GM18909 (cell line): ENCODE measurements around the gene NHSL2.
"Not testable (repeated sequence)": the region's sequence is repeated elsewhere in the genome, so short reads cannot be mapped to it uniquely, and the experiment has no call there.

ENCODE experiments used
- ATAC-seq: cut with Tn5 transposase; IDR thresholded peaks from one replicate; pipeline ENCODE4 v1.9.1; 2021; ENCODE audit warnings: mild to moderate bottlenecking; ENCODE audit not compliant: unreplicated experiment, poor library complexity

Gene NHSL2

DNA sequence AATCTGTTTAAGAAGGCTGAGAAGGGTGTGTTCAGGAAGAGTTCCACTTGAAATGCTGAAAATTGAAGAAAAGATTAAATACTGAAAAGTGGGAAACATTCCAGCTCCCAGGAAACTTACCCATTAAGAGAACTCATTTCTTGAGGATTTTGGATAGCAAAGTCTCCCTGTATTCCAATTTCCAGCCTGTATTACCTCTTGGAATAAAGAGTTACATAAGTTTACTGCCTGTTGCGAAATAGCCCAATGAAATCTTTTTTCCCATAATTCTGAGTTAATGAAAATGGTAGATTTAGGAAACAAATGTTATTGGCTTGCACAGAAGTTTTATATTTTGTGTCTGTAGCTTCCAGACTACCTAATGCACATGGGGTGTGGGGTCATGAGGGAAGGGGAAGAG lies 12.0 kb downstream of the NHSL2 start:
- no peak for ATAC-seq

- ATAC-seq: no peak
Measured at GRCh38 chrX:71923516-71923915, 12.9 kb downstream of the NHSL2 start.

DNA sequence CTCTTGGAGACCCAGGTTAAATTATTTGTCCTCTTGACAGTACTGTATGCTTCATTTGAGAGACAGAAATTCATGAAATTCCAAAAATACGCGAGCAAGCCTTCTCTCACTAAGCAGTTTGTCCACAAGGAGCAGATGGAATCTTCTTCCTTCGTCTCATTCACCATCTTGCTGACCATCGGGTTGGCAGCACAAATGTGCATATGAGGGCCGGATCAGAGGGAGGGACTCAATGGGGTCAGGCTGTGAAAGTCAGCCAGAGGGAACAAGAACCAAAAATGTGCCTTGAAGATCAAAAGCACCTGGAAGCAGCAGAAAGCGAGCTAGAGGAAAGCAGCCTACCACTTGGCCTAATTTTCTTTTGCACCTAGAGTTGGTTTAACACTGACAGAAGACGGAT lies 16.4 kb downstream of the NHSL2 start:
- no peak for ATAC-seq

DNA sequence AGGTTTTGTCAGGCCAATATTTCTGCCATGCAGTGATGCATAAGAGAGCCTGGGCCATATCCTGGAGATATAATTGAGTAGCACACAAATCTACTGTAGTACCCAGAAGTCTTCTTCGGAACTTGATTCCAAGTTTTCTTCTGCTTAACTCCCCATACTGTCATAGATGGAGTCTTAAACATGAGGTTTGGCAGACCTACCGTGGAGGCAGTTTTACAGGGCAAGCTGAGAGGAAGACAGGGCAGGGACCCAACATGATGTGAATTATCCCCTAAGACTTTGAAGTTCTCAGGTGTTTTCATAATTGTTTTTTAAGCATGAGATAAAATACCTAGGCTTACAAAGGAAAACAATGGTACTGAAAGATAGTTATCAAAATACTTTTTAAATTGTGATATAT lies 18.2 kb downstream of the NHSL2 start:
- ATAC-seq: no peak

DNA sequence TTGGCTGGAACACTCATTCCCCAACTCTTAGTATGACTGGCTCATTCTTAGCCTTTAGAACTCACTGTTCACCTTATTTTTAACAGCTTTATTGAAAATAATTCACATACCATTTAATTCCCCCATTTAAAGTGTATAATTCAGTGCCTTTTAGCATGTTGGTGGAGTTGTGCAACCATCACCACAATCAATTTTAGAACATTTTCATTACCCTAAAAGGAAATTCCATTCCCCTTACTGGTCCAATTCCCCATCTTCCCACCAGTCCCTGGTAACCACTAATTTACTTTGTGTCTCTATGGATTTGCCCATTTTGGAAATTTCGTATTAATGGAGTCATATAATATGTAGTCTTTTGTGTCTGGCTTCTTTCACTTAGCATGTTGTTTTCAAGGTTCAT lies 19.7 kb downstream of the NHSL2 start:
- no peak for ATAC-seq

DNA sequence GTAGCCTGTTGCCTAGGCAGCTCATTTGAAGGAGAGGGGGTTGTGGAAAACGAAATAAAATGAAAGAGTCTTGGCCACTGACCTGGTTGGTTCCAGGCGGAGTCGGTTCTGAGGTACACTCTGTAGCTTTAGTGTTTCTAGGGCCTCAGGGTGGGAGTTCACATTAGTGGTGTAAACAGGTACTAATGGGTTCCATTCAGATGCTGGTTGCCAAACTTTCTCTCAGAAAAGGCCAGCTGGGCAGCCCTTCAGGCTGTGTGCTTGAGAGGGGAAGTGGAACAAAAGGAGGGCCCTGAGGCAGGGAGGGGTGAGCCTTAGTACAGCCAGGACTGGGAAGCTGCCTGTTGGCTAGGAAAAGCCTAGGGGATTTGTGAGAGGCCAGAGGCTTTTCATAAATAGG lies 24.8 kb downstream of the NHSL2 start:
- no peak for ATAC-seq

- no peak for ATAC-seq
Measured at GRCh38 chrX:71936632-71937031, 26.0 kb downstream of the NHSL2 start.

GRCh38 chrX:71938371-71938770 lies 27.7 kb downstream of the NHSL2 start:
- ATAC-seq: no peak

GRCh38 chrX:71941145-71941544 lies 30.5 kb downstream of the NHSL2 start:
- ATAC-seq: no peak

DNA sequence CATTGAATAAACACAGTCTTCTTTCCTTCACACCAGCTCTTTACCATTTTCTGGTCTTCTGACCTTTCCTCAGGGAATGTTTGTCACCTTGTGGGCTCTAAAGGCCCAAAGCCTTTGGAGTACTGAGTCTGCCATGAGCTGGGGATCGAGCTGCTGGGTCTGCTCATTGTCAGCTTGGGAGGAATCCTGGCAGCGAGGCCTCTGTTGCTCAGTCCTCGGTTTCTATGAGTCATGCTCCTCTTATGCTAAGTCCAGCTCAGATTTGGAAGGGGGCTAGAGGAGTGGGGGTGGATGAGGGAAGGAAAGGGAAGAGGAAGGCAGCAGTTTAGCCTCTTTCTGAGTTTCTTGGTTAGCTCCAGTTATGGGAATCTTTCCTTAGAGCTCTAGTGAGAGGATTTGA lies 31.1 kb downstream of the NHSL2 start:
- no peak for ATAC-seq

DNA sequence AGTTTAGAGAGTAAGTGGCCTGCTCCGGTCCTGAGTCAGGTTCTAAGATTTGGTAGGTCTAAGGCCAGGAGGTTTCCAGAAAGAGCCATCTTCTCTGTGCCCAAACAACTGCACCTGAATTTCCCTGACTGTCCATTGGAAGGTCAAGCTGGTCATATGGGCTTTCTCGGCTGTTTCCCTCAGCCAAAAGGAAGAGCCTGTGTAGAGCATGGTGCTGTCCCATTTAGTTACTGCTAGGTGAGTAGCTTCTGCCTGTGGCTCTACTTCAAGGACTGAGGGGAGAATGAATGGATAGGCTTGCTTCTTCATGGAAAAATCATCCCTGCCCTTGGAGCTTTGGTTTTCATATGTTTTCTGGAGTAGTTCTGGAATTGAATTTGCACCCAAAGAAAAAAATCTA lies 33.7 kb downstream of the NHSL2 start:
- no peak for ATAC-seq

- ATAC-seq: no peak
Measured at GRCh38 chrX:71945237-71945805, 34.7 kb downstream of the NHSL2 start.

GRCh38 chrX:71949363-71949762 lies 38.7 kb downstream of the NHSL2 start:
- ATAC-seq: no peak

DNA sequence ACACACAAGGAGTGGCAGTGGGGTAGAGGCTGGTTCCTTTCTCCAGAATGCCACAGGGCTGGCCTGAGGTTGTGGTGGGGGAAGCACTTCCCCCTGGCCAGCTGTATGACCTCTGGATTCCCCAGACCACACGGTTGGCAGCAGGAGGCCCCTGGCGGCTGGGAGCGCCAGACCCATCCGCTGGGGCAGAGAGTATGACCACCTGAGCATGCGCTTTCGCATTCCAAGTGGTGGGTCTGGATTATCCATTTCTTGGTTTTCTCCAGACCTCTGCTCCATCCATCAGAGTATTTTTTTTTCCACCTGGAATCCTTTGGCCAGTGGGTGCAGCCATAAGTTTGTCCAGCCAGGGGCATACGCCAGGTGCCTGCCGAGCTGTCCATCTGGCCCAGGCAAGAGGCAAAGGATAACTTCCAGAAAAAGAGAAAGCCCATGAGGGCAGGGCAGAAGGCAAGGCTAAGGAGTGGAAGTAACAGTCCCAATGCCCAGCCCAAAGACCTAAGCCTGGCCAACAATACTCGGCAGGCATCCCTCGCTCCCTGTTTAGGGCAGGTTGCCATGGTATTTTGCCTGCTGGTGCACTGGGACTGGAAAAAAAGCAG lies 39.3 kb downstream of the NHSL2 start:
- no peak for ATAC-seq

DNA sequence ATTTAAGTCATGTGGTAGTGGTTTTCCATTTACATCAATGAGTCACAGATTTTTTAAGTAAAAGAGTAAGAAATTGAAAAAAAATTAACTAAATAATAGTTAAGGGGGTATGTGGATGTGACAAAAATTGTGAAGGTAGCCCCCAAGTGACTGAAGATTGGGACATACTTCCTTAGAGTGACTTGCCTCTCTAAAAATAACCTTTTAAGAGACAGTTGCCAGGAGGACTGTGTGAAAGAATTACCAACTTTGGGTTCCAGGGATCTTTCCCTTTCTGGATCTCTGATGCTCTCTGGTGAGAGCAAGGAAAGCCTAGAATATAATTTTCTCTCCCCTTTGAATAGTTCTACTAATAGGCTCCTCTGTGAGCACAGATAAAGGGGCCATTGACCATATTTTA lies 42.7 kb downstream of the NHSL2 start:
- ATAC-seq: no peak

DNA sequence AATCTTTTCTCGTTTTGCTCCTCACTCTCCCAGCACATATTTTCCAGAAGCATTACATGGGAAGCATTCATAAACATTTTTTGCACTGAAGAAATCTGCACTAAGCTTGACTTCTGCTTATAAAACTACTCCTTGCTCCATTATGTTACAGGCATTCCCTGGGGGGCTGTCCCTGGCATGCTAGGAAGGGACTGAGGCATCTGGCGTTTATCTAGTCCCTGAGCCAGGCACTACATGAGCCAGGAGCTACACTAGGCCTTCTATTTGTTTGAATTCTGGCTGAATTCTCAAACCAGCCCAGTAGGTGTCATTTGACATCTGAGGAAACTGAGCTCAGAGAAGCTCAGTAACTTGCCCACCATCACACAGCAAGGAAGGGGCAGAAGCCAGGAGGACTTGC lies 43.3 kb downstream of the NHSL2 start:
- no peak for ATAC-seq

DNA sequence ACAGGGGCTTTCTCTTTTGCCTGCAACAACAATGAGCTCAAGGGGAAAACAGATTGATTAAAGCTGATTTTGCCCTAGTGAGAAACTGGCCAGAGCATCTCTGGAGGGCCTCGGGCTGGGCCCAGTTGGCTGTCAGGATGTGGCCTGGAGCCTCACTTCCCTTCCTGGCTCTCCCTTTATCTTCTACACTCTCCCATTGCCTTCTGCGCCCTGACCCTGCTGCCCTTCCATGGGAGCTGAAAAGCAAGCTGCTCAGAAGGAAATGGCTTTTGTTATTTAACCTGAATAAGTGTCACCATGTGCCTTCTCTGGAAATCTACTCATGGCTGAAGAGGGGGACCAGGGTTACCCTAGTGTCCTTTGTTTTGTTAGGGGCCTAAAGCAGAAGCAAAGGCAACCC lies 43.8 kb downstream of the NHSL2 start:
- no peak for ATAC-seq

DNA sequence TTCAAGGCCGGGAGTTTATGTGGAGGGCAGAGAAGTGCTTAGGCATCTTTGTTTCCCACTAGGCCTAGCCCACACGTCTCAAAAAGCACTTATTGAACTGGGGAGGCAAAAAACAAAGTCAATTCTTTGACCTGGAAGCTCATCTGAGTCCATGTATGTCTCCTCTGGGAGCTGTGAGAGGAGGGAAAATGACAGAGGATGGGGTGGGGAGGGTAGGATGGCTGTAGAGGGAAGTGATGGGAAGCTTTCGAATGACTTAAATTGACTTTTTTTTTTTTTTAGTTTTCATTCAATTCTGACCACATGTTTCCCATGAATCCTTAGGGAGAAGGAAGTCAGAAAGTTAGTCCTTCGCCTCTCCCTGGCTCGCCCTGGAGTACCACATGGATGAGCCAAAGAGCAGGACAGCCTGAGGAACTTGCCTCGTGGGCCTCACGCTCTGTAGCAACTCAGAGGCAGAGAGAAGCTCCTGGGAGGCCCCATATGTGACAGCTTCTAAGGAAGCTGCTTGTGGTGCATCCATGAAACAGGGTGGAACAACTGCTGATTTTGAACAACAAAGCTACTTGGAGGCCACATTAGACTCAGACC lies 45.0 kb downstream of the NHSL2 start:
- no peak for ATAC-seq

GRCh38 chrX:71958281-71958675 lies 47.6 kb downstream of the NHSL2 start:
- ATAC-seq: no peak

DNA sequence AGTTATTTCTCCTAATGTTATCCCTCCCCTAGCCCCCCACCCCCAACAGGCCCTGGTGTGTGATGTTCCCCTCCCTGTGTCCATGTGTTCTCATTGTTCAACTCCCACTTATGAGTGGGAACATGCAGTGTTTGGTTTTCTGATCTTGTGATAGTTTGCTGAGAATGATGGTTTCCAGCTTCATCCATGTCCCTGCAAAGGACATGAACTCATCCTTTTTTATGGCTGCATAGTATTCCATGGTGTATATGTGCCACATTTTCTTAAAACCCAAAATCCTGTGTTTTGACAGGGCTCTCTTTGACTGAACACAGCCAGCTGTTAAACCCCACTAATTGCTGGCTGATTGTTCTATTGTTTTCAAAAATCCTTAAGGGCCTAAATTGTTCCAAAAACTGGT lies 53.5 kb downstream of the NHSL2 start:
- not testable (repeated sequence) for ATAC-seq

DNA sequence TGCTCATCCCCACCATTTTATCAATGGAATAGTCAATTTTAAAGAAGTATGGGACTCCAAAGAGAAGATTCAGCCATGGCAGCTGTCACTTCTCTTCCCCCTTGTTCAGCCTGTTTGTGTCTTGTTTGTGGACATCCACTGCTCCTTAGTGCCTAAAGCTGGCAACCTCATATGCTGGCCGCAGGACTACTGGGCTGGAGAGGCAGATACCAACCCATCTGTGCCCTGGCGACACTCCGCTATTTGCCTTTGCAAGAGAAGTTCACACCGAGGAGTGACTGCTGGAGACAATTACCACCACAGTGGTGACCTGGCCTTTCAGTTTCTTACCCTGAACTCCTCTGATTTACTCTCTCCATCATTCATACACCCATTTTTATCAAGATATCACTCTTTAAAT lies 64.3 kb downstream of the NHSL2 start:
- no peak for ATAC-seq

DNA sequence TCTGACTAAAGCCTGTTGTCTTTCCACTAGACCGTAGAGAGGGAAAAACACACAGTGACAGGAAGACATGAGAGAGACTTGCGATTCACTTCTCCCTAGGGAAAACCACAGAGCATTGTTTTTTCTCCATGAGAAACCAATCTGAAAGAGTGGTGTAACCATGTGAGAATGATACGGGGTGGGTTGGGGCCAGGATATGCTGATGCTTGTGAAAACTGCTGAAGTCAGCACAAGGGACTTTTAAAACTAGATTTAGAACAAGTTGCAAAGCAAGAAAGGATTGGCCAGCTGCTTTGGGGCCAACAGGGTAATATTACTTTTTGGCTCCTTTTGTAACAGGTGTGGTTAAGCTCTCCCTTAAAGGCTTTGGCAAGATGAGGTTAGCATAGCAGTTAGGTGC lies 66.1 kb downstream of the NHSL2 start:
- ATAC-seq: no peak
